Tibial artery (tissue), 4 donors: Measurements from ENCODE around the gene DNAJC22.
"Not testable (repeated sequence)": the region's sequence is repeated elsewhere in the genome, so short reads cannot be mapped to it uniquely, and the experiment has no call there.

Source experiments
- DNase-seq, 2 donors: peaks; one replicate each; pipeline ENCODE4 v3.0.0-alpha.2; 2019
- H3K27ac ChIP-seq, 2 donors: fragments of 200-600 bp; sonication (generic) in 1 of 2; 1 replicate in 1 of 2; 2 replicates in 1 of 2; pipeline ENCODE4 v1.5.1; 2018 to 2019; ENCODE audit warnings: mild to moderate bottlenecking in 1 of 2
- H3K27me3 ChIP-seq, 2 donors: fragments of 200-600 bp; sonication (generic) in 1 of 2; one replicate each; pipeline versions ENCODE4 v1.5.1 to v1.6.0; 2016 to 2019
- H3K36me3 ChIP-seq, 3 donors: fragments of 200-600 bp; sonication (generic) in 2 of 3; one replicate each; pipeline ENCODE4 v1.5.1; 2016 to 2019; ENCODE audit warnings: mild to moderate bottlenecking in 2 of 3
- H3K4me1 ChIP-seq, 4 donors: fragments of 200-600 bp; sonication (generic) in 2 of 4; 1 replicate in 3 of 4; 2 replicates in 1 of 4; pipeline ENCODE4 v1.5.1; 2016 to 2019
- H3K4me3 ChIP-seq, 2 donors: fragments of 200-600 bp; sonication (generic) in 1 of 2; 1 replicate in 1 of 2; 2 replicates in 1 of 2; pipeline ENCODE4 v1.5.1; 2018 to 2019; ENCODE audit warnings: mild to moderate bottlenecking in 2 of 2
- H3K9me3 ChIP-seq, 3 donors: fragments of 200-600 bp; sonication (generic) in 1 of 3; one replicate each; pipeline ENCODE4 v1.5.1; 2016 to 2019
- intact Hi-C: fragments of 100-400 bp; cut with DNase I; formaldehyde crosslinking; loops from one replicate; pipeline ENCODE4 v1.15.0; 2023; ENCODE audit warnings: low total_unique reads
- TF ChIP-seq, protein P1 (sequence below), 2 experiments: fragments of 200-600 bp in 1 of 2; fragments of 450-650 bp in 1 of 2; IDR thresholded peaks; one replicate each; pipeline ENCODE4 v1.5.1; 2017 to 2019; ENCODE audit warnings: antibody characterized with exemption in 2 of 2, mild to moderate bottlenecking in 1 of 2, moderate library complexity in 1 of 2

Gene DNAJC22

DNA sequence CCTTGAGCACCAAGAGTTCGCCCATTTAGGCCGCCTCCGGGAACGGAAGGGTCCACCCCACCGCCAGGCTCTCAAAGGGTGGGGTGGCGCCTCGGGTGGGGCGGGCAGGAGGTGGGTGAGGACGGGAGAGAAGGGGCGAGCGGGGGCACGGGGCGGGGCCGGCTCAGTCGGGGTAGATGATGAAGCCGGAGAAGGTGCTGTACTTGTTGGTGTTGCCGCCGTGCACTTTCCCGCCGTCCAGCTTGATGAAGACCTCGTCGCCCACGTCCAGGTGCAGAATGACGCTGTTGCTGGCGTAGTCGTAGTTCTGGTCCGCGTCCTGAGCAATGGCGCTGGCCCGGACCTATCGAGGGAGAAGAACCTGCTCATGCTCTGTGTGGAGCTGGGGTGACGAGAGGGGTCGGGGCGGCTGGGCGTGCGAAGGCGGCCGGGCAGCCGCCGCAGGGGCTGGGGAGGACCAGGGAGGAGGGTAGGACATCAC lies 13.8 kb upstream of the DNAJC22 start:
- intact Hi-C loops = no loop called here

DNA sequence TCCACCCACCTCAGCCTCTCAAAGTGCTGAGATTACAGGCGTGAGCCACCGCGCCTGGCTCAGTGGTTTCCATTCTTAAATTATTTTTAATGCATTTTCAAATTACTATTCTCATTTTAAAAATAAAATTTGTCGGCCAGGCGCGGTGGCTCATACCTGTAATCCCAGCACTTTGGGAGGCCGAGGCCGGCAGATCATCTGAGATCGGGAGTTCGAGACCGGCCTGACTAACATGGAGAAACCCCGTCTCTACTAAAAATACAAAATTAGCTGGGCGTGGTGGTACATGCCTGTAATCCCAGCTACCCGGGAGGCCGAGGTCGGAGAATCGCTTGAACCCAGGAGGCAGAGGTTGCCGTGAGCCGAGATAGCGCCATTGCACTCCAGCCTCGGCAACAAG lies 12.9 kb upstream of the DNAJC22 start:
- H3K9me3 ChIP-seq, intact Hi-C loops, DNase-seq, H3K27ac ChIP-seq, H3K36me3 ChIP-seq, H3K4me3 ChIP-seq: not testable (repeated sequence)
- H3K4me1 ChIP-seq = peaks cover 0 to 32% (median 14%) of the 10 kb centered on the region in 4 donors
- peaks cover 5 to 78% of the 10 kb centered on the region in 2 donors for H3K27me3 ChIP-seq

More for the DNA sequence above, 13.8 kb upstream of the DNAJC22 start:
- no peak for DNase-seq
- no peaks in the 10 kb centered on the region for H3K9me3 ChIP-seq
- no peaks in the 10 kb centered on the region for H3K36me3 ChIP-seq
- no peak overlapping the region for H3K27ac ChIP-seq
- TF ChIP-seq, protein P1, sequence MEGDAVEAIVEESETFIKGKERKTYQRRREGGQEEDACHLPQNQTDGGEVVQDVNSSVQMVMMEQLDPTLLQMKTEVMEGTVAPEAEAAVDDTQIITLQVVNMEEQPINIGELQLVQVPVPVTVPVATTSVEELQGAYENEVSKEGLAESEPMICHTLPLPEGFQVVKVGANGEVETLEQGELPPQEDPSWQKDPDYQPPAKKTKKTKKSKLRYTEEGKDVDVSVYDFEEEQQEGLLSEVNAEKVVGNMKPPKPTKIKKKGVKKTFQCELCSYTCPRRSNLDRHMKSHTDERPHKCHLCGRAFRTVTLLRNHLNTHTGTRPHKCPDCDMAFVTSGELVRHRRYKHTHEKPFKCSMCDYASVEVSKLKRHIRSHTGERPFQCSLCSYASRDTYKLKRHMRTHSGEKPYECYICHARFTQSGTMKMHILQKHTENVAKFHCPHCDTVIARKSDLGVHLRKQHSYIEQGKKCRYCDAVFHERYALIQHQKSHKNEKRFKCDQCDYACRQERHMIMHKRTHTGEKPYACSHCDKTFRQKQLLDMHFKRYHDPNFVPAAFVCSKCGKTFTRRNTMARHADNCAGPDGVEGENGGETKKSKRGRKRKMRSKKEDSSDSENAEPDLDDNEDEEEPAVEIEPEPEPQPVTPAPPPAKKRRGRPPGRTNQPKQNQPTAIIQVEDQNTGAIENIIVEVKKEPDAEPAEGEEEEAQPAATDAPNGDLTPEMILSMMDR (IDR thresholded peaks at IDR 0.05) = no peak
- peaks cover 0 to 32% (median 14%) of the 10 kb centered on the region in 4 donors for H3K4me1 ChIP-seq
- H3K27me3 ChIP-seq = peaks cover 5 to 70% of the 10 kb centered on the region in 2 donors
- H3K4me3 ChIP-seq = peak overlapping the region; percentile 6 to 27

DNA sequence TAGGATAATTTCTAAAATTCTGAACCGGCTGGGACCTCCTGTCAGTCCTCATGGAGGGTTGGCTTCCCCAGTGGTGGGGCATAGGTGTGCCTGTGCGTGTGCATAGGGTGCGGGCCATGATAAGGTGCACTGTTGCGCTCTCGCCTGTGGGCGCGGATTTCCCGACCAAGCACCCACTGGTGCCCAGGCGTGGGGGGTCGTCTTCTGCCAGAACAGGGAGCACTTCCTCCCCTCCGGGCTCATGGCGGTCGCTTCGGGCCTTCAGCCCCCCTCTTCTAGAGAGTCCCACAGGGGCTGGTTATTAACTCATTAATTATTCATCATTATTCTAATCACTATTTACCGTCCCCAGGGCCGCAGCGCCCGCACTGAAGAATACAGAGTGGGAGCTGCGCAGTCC lies 12.5 kb upstream of the DNAJC22 start:
- TF ChIP-seq, protein P1 (IDR thresholded peaks at IDR 0.05) = no peak
- no peaks in the 10 kb centered on the region for H3K36me3 ChIP-seq
- no peak overlapping the region for H3K27ac ChIP-seq
- no peaks in the 10 kb centered on the region for H3K9me3 ChIP-seq
- peaks cover 5 to 83% of the 10 kb centered on the region in 2 donors for H3K27me3 ChIP-seq
- intact Hi-C loops = no loop called here
- no peak for DNase-seq
- H3K4me1 ChIP-seq = peaks cover 0 to 32% (median 14%) of the 10 kb centered on the region in 4 donors
- no peak overlapping the region for H3K4me3 ChIP-seq

DNA sequence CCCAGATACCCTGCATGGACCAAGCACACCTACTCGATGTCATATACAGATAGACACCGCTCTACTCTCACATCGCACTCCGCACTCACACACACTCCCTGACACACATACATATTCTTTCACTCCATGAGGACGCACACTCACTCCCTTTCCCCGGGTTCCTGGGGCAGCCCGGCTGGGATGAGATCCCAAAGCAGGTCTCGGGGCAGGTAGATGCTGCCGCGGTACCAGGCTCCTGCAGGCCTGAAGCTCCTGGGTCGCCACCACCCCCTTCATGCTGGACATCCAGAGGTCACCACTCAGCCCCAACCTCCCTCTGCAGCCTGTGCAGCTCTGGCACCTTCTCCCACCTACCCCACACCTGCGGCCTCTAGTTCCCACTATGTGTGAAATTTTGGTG lies 12.0 kb upstream of the DNAJC22 start:
- no peaks in the 10 kb centered on the region for H3K9me3 ChIP-seq
- H3K27me3 ChIP-seq = peaks cover 5 to 87% of the 10 kb centered on the region in 2 donors
- TF ChIP-seq, protein P1 (IDR thresholded peaks at IDR 0.05) = no peak
- no peak overlapping the region for H3K27ac ChIP-seq
- intact Hi-C loops = loop anchor here (5.0 kb wide), 1 partner anchor 42 kb away; no protein-coding TSS in a partner anchor
- no peak overlapping the region for H3K4me3 ChIP-seq
- H3K4me1 ChIP-seq = peaks cover 0 to 32% (median 14%) of the 10 kb centered on the region in 4 donors
- no peak for DNase-seq
- no peaks in the 10 kb centered on the region for H3K36me3 ChIP-seq

DNA sequence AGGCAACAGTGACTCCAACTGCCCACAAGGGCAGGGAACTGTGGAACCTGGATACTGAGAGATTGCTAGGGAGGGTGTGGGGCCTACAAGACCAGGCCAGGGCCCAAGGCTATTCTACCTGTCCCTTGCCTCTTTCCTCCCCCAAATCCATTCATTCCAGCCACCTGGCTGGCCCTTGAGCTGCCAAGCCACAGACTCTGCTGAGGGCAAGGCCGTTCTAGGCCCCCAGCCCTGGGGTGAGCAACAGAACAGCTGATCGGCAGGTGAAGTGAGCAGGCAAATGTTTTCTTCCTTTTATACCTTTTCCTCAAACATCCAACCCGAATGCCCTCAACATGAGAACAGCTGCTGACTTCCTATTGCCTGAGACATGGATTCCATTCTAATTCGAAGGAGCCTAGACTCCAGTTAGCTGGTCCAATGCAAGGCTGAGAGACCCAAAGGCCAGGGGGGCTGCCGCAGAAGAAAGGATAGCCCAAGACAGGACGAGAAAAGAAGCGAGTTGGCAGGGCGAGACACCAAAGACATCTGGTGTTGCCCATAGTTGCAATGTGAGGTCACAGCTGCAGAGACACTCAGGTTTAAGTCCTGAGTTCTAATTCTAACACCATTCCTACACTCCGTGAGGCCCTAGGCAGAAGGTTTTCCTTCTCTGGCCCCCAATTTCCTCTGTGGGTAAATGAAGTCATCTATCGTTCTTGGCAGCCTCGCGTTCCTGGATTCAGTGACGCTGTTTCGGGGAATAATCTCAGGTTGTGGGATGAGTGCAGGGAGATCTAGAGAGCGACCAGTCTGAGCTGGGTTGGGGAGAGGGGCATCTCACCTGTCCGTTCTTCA lies 11.4 kb upstream of the DNAJC22 start:
- Histone ChIP-seq H3K4me3 (no peak overlapping the region), H3K27ac (no peak overlapping the region), H3K9me3 (no peaks in the 10 kb centered on the region), H3K27me3 (peaks cover 5 to 86% of the 10 kb centered on the region in 2 donors), H3K36me3 (no peaks in the 10 kb centered on the region), H3K4me1 (peaks cover 0 to 32% (median 14%) of the 10 kb centered on the region in 4 donors)
- DNase-seq = no peak
- intact Hi-C loops = loop anchor here (5.0 kb wide), 1 partner anchor 43 kb away; no protein-coding TSS in a partner anchor
- TF ChIP-seq, protein P1 (IDR thresholded peaks at IDR 0.05) = no peak
